Gastroesophageal sphincter (tissue), 3 donors: Measurements from ENCODE around the gene FANCC.

Experiments used
- POLR2A ChIP-seq, 2 donors: fragments of 450-650 bp; IDR thresholded peaks; one replicate each; pipeline ENCODE4 v1.6.1; 2017; ENCODE audit warnings: antibody characterized with exemption in 2 of 2, mild to moderate bottlenecking in 2 of 2, moderate library complexity in 1 of 2
- TF ChIP-seq, protein P1 (sequence below), 4 experiments: fragments of 200-600 bp in 2 of 4; fragments of 450-650 bp in 2 of 4; sonication (generic) in 1 of 4; IDR thresholded peaks; one replicate each; pipeline ENCODE4 v1.5.1; 2017 to 2019; ENCODE audit warnings: antibody characterized with exemption in 4 of 4, mild to moderate bottlenecking in 2 of 4, moderate library complexity in 2 of 4

DNA sequence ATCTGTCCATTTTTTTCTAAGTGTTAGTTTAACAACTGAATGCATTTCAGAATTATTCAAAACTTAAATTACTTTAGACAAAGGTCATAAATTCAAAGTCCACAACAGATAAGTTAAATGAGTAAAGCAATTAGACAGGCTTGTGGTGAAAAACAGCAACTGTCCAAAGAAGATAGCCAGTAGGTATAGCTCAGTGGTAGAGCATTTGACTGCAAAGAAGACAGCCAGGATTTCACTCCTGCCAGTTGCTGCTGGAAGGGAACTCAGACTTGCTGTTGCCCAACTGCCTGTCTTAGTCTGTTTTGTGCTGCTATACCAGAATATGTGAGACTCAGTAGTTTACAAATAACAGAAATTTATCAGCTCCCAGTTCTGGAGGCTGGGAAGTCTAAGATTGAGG, 10.0 kb downstream of the FANCC start:
- TF ChIP-seq, protein P1, sequence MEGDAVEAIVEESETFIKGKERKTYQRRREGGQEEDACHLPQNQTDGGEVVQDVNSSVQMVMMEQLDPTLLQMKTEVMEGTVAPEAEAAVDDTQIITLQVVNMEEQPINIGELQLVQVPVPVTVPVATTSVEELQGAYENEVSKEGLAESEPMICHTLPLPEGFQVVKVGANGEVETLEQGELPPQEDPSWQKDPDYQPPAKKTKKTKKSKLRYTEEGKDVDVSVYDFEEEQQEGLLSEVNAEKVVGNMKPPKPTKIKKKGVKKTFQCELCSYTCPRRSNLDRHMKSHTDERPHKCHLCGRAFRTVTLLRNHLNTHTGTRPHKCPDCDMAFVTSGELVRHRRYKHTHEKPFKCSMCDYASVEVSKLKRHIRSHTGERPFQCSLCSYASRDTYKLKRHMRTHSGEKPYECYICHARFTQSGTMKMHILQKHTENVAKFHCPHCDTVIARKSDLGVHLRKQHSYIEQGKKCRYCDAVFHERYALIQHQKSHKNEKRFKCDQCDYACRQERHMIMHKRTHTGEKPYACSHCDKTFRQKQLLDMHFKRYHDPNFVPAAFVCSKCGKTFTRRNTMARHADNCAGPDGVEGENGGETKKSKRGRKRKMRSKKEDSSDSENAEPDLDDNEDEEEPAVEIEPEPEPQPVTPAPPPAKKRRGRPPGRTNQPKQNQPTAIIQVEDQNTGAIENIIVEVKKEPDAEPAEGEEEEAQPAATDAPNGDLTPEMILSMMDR (IDR thresholded peaks at IDR 0.05) = no peak
- TF ChIP-seq POLR2A (IDR thresholded peaks at IDR 0.05) = no peak
